DMS153 treated with DMSO at 0.1 percent for 48 hours (cell line): ENCODE data around the gene TCN2.
A peak's percentile ranks its signal among the peaks of the same experiment; 100 is the strongest.
"Not testable (repeated sequence)": the region's sequence is repeated elsewhere in the genome, so short reads cannot be mapped to it uniquely, and the experiment has no call there.

Source experiments
- DNase-seq: peaks from one replicate; lab custom pipeline; 2025; ENCODE audit not compliant: unreplicated experiment; lab: John Stamatoyannopoulos, UW

Gene TCN2

DNA sequence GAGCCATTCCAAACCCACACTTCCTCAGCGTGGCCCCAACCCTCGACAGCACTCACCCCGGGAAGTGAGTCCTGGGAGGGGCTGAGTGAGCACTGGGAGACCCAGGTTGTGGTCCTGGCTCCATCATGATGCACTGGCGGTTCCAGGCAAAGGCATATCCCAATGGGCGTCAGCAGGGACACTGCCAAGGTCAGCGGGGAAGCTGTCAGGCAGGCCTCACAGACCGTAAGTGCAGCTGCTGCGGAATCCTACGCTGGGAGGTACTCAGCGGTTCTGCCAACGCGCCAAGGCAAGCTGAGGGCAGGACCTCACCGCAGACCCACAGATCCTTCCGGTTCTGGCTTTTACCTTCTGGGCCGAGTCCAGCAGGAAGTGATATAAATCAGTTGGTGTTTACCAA lies 31.1 kb upstream of the TCN2 start:
- DNase-seq: no peak

DNA sequence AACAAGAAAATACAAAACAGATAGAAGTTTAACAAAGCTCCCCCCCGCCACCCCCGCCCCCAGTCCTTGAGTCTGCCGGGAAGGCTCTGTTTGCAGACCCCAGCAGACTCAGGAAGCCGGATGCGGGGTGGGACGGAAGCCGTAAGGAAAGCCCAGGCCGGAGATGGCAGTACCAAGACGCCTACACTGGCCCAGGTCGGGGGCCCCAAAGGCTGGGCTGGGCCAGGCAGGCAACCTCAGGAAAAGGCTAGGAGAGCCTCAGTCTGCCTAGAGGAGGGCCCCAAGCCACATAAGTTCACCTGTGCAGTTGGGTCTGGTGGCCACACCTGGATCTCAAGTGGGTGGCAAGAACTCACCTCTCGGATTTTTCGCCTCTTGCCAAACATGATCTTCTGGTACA lies 28.5 kb upstream of the TCN2 start:
- no peak for DNase-seq

DNA sequence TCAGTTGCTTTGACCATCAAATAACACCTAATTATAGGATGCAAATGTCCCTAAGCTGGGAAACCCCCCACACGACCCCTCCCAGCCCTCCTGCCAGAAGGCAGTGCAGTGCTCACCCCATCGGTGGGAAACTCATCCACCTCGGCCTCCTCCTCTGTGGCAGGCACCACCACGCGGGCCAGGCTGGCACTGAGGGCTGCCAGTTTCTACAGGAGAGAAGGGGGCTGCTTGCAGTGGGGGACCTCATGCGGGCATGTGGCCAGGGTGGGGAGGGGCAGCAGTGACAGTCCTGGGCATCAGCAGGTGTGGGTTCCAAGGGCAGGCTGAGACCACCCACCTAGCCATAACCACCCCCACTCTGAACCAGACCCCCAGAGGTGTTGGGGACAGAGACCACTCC lies 26.1 kb upstream of the TCN2 start:
- DNase-seq: no peak

DNA sequence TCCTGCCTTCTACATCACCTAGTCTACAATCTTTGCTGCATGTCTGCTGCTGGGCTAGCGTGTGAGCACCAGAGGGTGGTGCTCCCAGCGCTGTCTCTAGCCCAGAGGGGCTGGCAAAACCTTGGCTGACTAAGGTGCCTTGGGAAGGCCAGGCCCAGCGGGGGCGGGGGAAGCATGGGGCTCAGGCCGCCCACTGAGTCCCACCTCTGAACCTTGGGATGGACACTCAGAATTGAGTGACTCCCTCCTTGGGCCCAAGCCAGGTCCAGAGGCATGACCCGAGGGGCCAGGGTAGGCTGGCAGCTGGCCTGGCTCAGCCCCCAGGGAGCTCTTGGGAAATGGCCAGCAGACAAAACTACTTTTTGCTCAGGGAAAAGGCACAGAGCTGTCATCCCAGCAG lies 24.9 kb upstream of the TCN2 start:
- DNase-seq: no peak

DNA sequence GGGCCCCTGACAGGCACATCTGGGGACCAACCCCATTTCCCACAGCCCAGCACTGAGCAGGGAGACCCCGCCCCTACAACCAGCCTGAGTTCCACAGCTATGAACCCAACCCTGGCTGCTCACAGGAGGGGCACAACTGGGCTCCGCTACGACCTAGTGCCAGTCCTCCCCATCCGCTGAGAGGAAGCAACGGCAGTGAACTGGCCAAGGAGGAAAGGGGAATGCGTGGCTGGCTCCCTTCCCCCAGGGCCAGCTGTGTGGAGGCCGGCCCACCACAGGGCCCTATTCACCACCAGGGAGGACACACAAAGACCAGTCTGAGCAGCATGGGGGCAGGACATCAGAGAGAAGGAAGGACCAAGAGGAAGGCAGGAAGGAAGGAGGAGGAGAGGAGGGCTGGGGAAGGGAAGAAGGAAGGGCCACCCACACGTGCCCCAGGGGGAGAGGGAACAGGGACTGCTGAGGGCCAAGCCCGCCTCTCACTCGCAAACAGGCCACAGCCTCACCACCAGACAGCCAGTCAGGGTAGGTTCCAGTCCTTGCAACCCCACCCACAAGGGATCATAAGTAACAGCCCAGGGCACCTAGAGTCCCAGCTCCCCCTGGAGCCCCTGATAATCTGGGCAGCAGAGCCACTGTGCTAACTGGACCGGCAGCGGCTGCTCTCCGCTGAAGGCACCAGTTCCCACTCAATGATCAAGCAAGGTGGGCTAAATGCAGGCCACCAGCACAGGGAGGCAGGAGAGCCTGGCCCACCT lies 24.0 kb upstream of the TCN2 start:
- DNase-seq: no peak

DNA sequence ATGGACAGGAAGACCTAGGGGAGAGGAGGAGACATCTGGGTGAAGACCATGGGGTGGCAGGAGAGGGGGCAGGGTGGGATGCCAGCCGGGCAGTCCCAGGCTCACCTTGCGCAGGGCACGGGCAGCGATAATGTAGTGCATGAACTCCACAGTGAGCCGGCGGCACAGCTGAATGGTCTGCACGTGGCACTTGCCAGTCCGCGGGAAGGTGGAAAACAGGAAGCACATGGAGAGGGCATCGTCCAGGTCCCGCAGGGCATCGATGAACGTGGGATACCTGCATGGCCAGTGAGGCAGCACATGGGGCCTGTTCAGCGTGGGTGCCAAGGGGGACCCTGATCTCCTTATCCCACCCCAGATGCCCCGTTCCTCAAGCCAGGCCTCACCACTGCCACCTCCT lies 22.5 kb upstream of the TCN2 start:
- no peak for DNase-seq

DNA sequence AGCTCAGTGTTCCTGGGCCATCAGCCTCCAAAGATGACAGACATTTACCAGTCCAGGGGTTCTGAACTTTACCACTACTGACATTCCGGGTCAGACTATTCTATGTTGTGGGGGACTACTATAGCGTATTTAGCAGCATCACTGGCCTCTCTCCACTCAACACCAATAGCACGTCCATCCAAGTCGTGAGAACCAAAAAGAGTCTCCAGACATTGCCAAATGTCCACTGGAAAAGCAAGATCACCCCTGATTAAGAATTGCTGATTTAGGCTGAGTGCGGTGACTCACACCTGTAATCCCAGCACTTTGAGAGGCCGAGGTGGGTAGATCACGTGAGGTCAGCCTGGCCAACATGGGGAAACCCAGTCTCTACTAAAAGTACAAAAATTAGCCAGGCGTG lies 20.6 kb upstream of the TCN2 start:
- DNase-seq: no peak

DNA sequence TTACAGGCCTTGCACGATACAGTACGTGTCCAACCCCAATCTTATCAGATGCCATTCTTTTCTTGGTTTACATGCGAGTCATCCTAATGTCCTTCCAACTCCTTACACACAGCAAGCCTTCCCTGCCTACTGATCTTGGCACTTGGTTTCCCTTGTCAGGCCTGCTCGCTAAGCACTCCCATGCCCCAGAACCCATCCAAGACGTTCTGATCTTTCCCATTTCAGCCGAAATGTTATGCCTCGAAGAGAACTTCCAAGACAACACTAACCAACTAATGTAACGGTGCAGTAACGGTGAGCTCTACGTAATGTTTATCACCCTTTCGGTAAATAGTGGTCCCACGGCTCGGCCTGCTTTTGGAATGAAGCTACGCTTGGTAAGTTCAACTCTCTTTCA lies 15.8 kb upstream of the TCN2 start:
- no peak for DNase-seq

DNA sequence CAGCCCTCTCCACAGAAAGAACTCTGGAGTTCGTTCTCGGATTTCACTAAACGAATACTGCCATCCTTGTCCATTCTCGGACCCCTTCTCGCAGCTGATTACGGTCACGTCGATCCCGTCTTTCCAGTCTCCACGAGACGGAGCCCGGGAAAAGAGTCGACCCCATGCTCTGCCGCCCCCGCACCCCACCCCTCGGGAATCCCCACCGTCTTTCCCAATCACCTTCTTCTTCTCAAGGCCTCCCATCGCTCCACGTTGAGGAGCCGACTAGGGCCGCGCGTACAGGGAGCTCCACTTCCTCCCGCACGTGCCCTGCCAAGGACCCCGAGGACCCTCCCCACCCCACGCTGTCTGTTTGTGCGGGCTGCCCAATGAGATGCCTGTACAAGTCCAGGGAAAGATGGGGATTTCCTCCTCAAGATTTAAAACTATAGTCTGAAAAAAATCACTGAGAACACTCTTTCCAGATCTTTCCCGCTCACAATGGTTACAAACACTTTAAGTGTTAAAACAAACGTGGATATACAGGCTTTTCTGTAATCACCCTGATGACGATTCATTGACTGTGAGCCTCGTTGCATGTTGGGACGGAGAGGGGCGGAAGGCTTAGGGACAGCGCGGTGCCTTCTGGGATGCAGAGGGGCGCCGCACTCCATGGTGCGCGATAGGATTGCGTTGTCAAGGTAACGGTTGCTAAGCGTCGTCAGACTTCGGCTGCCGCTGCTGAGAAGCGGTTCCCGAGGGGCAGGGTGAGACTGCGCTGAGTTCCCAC lies 15.2 kb upstream of the TCN2 start, which contains the start of gene PES1:
Gene PES1, minus strand, starts transcription at position 323 of the 772 bp plus-strand sequence. Its CDS starts 77 bp downstream, at position 246.
- DNase-seq: peak; percentile 96

DNA sequence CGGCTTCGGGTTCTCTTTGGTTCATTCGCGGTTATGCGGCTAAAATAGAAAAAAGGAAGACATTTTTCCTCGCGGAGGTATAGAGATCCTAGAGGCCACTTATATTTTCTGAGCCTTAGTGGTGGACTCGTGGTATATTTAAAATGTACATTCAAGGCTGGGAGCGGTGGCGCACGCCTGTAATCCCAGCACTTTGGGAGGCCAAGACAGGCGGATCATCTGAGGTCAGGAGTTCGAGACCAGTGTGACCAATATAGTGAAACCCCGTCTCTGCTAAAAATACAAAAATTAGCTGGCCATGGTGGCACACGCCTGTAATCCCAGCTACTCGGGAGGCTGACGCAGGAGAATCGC lies 14.6 kb upstream of the TCN2 start:
- DNase-seq: not testable (repeated sequence)

DNA sequence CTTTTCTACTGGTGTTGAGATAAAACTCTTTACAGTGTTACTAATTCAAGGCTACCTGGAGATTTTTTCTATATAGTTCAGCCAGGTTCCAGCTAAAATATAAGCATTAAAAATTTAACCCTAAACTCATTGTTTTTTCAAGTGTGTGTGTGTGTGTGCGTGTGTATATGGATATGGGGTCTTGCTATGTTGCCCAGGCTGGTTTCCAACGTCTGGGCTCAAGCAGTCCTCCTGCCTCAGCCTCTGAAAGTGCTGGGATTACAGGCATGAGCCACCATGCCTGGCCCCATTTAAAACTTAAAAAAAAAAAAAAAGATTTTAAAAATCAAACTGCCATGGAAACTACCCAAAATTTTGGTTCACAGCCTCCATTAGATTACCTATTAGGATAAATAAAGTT lies 10.8 kb upstream of the TCN2 start:
- DNase-seq: no peak

DNA sequence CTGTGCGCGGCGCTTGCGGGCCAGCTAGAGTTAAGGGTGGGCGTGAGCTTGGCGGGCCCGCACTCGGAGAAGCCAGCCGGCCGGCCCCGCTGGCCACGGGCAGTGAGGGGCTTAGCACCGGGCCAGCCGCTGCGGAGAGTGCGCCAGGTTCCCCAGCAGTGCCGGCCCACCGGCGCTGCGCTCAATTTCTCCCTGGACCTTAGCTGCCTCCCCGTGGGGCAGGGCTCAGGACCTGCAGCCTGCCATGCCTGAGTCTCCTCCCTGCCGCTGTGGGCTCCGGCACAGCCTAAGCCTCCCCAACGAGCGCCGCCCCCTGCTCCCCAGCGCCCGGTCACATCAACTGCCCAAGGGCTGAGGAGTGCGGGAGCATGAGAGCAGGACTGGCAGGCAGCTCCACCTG lies 10.1 kb upstream of the TCN2 start:
- no peak for DNase-seq

DNA sequence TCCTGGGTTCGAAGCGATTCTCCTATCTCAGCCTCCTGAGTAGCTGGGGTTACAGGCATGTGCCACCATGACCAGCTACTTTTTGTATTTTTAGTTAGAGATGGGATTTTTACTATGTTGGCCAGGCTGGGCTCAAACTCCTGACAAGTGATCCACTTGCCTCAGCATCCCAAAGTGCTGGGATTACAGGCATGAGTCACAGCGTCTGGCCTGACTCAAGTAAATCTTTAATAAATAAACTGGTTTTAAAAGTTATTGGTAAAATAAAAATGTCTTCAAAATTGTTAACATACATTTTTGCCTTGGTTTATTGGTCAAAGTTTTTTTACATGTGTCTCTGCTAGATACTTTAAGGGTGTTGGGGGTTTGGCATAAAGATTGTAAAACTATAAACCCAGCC lies 8.0 kb upstream of the TCN2 start:
- DNase-seq: no peak

DNA sequence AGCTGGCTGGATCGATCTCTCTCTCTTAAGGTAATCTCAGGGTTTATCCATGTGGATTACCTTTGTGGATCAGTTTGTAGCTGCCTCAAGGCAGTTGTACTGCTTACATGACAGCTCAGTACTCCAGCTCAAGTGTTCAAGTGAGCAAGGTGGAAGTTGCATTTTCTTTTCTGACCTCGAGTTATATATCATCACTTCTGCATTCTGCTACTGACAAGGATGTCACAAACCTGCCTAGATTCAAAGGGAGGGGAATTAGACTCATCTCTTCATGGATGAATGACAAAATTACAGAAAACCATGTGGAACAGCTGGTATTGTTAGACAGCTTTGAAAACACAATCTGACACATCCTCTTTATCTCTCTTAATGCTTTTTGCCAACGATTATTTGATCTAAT lies 6.1 kb upstream of the TCN2 start:
- DNase-seq: no peak

DNA sequence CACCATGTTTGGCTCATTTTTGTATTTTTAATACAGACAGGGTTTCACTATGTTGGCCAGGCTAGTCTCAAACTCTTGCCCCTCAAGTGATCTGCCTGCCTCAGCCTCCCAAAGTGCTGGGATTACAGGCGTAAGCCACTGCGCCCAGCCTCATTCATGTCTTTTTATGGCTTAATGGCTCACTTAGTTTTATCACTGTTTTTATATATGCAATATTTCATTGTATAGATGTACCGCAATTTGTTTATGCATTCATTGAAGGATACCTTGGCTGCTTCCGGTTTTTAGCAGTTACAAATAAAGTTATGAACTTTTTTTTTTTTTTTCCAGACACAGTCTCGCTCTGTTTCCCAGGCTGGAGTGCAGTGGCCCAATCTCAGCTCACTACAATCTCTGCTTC lies 5.5 kb upstream of the TCN2 start:
- no peak for DNase-seq

DNA sequence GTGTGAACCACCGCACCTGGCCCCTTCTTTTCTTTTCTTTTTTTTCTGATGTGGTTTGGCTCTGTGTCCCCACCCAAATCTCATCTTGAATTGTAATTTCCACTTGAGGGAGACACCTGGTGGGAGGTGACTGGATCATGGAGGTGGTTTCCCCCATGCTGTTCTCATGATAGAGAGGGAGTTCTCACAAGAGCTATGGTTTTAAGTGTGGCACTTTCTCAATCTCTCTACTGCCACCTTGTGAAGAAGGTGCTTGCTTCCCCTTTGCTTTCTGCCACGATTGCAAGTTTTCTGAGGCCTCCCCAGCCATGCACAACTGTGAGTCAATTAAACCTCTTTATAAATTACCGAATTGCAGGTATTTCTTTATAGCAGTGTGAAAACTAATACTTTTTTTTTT lies 4.9 kb upstream of the TCN2 start:
- DNase-seq: no peak

DNA sequence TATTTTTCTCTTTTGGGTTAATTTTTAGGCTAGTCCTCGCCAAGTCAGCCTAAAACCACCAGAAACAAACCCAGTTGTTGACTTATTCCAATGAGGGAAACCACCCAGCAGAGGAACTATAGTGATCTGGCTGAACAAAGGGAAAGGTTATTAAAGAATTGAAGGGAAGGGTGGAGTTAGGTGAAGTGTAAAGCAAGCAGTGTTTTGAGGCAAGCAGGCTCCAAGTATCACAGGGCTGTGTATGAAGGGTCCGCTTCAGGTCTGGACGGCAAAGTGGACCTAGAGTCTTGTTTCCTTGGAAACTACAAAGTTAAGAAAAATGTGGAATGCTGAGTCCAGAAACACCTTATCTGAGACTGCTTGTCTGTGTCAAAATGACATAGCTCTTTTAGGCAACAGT lies 3.2 kb upstream of the TCN2 start:
- no peak for DNase-seq

DNA sequence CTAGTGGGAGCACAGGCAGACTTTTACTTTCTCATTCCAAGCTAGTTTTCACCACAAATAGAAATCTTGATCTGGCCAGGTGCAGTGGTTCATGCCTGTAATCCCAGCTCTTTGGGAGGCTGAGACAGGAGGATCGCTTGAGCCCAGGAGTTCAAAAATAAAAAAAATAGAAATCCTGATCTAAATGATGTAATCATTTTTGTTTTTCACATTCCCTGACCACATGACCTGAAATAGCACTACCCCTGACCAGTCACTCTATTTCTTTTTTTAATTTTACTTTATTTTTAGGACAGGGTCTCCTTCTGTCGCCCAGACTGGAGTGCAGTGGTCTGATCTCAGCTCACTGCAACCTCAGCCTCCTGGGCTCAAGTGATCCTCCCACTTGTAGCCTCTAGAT lies 2.3 kb upstream of the TCN2 start:
- no peak for DNase-seq

DNA sequence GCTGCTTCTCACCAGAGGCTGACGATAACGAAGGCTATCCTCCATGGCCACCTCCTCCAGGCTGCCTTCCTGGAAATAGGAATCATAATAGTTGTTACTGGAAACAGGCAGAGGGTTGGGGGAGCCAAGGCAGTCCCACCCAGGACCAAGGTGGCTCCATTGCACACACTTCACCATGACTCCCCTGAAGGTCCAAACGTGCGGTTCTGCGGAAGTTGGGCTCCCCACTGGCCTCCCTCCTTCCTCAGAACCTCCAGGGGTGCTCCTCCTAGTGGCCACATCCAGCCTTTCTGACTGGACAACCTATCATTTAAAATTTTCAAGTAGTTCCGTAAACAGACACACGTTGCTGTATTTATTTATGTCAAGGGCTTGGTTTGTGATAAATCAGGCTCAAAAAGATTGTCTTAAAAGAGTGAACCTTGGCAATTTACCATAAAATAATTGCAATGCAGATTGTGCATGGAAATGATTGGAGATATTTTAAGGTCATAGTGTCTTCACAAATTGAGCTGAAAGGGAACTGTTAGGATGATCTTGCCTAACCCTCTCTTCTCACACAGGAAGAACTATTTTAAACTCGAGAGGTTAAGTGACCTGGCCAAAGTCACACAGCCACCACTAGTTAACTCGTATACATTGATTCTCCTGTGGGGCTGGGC lies 1.4 kb upstream of the TCN2 start:
- DNase-seq: peak; percentile 55

DNA sequence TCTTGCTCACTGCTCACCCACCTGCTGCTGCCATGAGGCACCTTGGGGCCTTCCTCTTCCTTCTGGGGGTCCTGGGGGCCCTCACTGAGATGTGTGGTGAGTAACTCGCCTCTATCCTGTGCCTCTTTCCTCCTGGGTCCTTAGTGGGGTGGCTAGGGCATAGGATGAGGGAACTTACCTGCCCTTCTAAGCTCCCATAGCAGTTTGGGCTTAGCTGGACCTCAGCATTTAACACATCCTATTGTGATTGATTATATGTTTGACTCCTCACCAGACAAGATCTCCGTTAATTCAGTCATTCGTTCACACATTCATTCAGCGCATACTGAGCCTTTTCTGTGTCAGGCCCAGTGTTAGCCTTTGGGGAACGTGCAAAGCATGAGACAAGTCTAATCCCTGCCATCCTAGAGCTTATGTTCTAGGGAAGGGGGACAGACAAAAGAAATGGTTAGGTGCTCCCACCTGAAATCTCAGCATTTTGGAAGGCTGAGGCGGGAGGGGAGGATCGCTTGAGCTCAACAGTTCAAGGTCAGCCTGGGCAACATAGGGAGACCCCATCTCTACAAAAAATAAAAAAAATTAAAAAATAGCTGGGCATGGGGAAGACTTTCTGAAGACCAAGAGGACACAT lies 441 bp downstream of the TCN2 start:
- DNase-seq: no peak

DNA sequence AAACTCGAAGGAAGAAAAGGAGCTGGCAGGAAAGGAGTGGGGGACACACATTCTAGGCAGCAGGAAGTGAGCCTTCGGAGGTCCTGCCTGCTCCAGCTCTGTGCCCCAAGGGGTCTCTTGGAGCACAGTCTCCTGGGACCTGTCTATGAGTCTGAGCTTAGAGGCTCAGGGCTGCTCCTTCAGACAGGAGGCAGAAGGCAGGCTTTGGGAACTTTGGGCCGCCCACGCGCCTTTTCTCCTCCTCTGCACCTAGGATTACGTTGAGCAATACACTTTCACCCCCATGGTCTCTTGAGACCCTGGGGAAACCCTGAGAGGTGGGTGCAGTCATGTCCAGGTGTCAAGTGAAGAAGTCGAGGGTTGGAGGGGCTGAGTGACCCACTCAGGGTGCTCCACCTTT lies 965 bp downstream of the TCN2 start:
- DNase-seq: no peak
